KOPT-K1 (cell line): ENCODE results near the gene SERPINA9.

Experiments
- H3K27ac ChIP-seq: fragments of 200-600 bp; sonication (generic); 2 replicates; pipeline ENCODE4 v1.5.1; 2016; ENCODE audit warnings: antibody characterized with exemption, mild to moderate bottlenecking, low read depth, low read length; ENCODE audit not compliant: poor library complexity, severe bottlenecking
- H3K36me3 ChIP-seq: fragments of 200-600 bp; sonication (generic); 2 replicates; pipeline ENCODE4 v1.5.1; 2017; ENCODE audit warnings: antibody characterized with exemption, mild to moderate bottlenecking, low read length, moderate library complexity; ENCODE audit not compliant: insufficient read depth
- H3K9me3 ChIP-seq: fragments of 200-600 bp; sonication (generic); 2 replicates; pipeline ENCODE4 v1.5.1; 2017; ENCODE audit warnings: antibody characterized with exemption, low read length, mild to moderate bottlenecking; ENCODE audit not compliant: insufficient read depth, poor library complexity, severe bottlenecking

SERPINA9 gene

DNA sequence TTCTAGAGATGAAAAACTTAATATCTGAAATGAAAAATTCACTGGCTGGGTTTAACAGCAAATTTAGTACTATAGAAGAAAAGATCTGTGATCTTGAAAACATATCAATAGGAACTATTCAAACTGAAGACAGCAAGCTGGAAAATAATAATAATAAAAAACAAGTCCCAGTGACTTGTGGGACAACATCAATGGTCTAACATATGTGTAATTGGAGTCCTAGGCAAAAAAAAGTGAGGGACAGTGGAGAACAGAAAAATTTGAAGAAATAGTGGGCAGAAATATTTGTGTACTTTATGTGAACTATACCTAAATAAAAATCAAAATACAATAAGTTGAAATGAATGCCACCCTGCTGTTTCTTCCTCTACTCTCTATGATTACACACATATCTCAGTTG, 2.4 kb upstream of the SERPINA9 start:
- H3K27ac ChIP-seq: no peak overlapping the region
- peaks cover 13% of the 10 kb centered on the region for H3K9me3 ChIP-seq

GRCh38 chr14:94474581-94475031, 1.4 kb downstream of the SERPINA9 start:
- H3K27ac ChIP-seq: no peak overlapping the region
- H3K36me3 ChIP-seq: no peaks in the 10 kb centered on the region
- peaks cover 13% of the 10 kb centered on the region for H3K9me3 ChIP-seq

More for the DNA sequence above, 2.4 kb upstream of the SERPINA9 start:
- H3K36me3 ChIP-seq: no peaks in the 10 kb centered on the region

DNA sequence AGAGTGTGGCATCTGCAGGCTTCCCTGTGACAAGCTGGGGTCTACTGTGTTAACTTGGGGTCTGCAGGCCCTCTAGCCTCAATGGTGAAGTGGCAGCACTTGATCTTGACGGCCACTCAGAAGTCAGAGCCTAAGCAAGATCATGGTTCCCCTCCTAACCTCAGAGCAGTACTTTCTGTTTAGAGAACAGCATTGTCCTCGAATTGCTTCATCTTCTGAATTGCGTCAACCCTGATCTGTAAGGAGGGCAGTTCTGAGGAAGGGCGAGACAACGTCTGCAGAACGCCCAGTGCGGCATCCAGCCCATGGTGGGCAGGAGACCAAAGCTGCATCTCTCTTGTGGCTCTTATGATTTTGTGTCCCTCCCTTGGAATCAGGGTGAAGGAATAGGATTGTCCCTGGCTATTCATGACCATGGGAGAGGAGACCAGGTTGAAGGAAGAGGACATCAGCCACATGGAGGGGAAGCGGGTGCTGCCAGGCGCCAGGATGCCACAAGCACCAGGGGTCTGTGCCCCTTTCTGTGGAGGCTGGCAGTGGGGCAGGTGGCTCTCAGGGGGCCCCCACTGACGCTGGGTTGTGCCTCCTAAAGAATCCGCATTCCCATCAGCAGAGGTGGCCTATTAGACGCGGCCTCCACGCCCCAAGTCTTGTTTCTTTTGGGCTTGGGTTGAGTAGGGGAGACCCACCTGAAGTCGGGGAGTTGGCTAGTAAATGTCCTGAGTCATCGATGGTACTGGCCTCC, 2.2 kb downstream of the SERPINA9 start:
- Histone ChIP-seq H3K36me3 (no peaks in the 10 kb centered on the region), H3K27ac (no peak overlapping the region), H3K9me3 (peaks cover 12% of the 10 kb centered on the region)

DNA sequence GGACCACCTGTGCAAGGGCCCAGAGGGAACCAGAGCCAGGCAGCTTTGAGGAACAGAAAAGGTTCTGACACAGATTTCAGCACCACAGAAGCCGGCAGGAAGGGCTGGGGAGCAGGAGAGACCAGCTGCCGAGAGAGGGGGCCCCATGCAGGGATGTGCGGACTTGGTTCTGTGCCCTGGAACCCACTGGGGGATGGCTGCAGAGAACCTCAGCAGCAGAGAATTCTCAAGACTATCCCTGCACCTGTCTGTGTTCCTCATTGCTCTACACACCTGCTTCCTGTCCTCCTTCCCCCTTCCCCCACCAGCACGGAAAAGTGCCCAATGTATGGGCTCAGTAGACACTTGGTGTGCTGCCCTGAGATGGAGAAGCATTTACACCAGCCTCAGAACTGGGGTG, 3.2 kb downstream of the SERPINA9 start:
- Histone ChIP-seq H3K9me3 (peaks cover 2% of the 10 kb centered on the region), H3K36me3 (no peaks in the 10 kb centered on the region), H3K27ac (no peak overlapping the region)

GRCh38 chr14:94471045-94471444, 5.0 kb downstream of the SERPINA9 start:
- H3K27ac ChIP-seq: no peak overlapping the region
- H3K9me3 ChIP-seq: no peaks in the 10 kb centered on the region
- no peaks in the 10 kb centered on the region for H3K36me3 ChIP-seq

DNA sequence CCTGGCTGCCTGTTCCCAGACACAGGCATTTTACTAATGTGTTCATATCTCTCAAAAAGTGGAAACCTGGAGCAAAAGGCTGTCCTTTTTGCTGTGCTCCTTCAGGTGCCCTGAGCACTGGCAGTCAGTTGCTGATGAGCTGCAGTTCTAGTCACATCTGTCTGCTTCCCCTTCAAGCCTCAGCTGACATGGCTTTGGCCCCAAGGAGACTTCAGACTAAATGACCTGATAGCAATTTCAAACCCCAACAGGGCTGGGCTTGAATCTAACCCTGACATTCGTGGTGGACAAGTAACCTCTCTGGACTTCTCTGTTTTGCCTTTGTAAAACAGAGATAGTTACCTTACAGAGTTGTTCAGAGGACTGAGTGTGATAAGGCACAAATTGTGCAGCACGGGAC, 5.7 kb downstream of the SERPINA9 start:
- no peaks in the 10 kb centered on the region for H3K36me3 ChIP-seq
- H3K27ac ChIP-seq: no peak overlapping the region
- H3K9me3 ChIP-seq: no peaks in the 10 kb centered on the region

- H3K36me3 ChIP-seq: no peaks in the 10 kb centered on the region
- H3K27ac ChIP-seq: no peak overlapping the region
- H3K9me3 ChIP-seq: no peaks in the 10 kb centered on the region
Measured at GRCh38 chr14:94469261-94469660, 6.7 kb downstream of the SERPINA9 start.

- Histone ChIP-seq H3K36me3 (no peaks in the 10 kb centered on the region), H3K27ac (no peak overlapping the region), H3K9me3 (no peaks in the 10 kb centered on the region)
Measured at GRCh38 chr14:94467728-94468520, 8.1 kb downstream of the SERPINA9 start.

DNA sequence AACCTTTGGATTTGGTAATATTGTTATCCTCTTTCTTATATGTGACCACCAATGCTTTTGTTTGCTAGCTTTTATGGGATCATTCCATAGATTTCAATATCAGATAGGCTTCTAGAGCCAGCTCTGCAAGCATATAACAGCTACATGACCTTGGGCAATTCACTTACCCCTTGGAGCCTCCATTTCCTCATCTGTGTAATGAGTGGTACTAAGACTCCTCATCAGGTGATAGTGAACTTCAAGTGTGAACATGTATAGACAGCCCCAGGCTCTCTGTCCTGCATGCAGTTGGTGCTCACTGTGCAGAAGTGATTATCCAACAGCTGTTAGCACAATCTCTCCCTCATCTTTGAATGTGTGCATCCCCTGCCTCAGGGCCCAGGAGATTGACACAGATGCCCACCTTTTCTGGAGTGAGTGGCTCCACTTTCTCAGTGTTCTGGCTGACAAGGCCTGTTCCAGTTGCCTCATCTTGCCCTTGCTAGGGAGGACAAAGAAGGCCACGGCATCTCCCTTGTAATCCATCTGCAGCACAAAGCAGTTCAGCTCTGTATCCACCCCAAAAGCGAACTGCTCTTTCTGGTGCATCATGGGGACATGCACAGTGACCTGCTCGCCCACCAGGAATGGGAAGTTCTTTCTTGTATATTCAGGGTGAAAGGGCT, 9.2 kb downstream of the SERPINA9 start:
- H3K36me3 ChIP-seq: no peaks in the 10 kb centered on the region
- no peak overlapping the region for H3K27ac ChIP-seq
- no peaks in the 10 kb centered on the region for H3K9me3 ChIP-seq

GRCh38 chr14:94465042-94465441, 11.0 kb downstream of the SERPINA9 start:
- Histone ChIP-seq H3K9me3 (no peaks in the 10 kb centered on the region), H3K36me3 (no peaks in the 10 kb centered on the region), H3K27ac (no peak overlapping the region)

DNA sequence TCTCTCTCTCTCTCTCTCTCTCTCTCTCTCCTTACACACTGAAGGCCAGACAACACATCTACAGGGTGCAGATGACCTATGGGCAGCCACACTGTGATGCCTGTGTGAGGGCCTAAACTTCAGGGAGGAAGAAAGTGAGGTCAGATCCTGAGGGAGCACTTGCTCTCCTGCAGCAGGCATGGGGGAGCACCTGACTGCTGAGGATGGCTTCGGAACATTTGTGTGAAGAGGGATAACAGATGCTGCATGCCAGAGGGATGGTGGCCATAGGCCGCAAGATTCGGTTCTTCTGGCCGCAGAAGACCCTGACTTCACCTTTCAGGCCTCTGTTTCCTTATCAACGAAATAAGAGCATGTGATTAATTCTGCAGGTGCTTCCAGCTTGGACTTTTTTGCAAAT, 11.7 kb downstream of the SERPINA9 start:
- no peaks in the 10 kb centered on the region for H3K36me3 ChIP-seq
- no peaks in the 10 kb centered on the region for H3K9me3 ChIP-seq
- H3K27ac ChIP-seq: no peak overlapping the region

- no peak overlapping the region for H3K27ac ChIP-seq
- no peaks in the 10 kb centered on the region for H3K36me3 ChIP-seq
- no peaks in the 10 kb centered on the region for H3K9me3 ChIP-seq
Measured at GRCh38 chr14:94462763-94463572, 13.0 kb downstream of the SERPINA9 start.

DNA sequence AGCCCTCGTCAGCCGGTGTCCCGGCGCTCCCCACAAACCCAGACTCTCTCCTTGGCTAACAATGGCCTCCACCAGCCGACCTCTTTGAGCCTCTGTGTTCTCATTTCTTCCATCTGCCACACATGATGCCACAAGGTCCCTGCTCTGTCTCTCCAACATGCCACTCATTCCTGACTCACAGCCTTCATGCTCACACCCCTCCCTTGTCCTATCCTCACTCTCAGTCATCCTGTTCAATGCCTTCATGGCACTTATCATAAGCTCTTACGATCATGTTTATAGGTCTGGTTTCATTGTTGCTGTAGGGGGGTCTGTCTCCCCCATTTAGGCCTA, 13.8 kb downstream of the SERPINA9 start:
- H3K9me3 ChIP-seq: no peaks in the 10 kb centered on the region
- no peak overlapping the region for H3K27ac ChIP-seq

GRCh38 chr14:94461526-94462218, 14.3 kb downstream of the SERPINA9 start:
- H3K27ac ChIP-seq: no peak overlapping the region
- H3K36me3 ChIP-seq: no peaks in the 10 kb centered on the region
- no peaks in the 10 kb centered on the region for H3K9me3 ChIP-seq

More for the DNA sequence above, 13.8 kb downstream of the SERPINA9 start:
- H3K36me3 ChIP-seq: no peaks in the 10 kb centered on the region
